ENCODE measurements around the gene LRRC49. TPM values are rescaled to one million over a fixed set of nuclear protein-coding genes. Genes with fewer than 3 reads are reported as not detected.

LRRC49 gene
- total and polyA plus RNA-seq, 2 of the 4 experiments (the other 2 are of a cell fraction) = 8.6 to 16.8 TPM

- Histone ChIP-seq H2BK120ac (ENCODE audit: low read depth, low read length) (no peak overlapping the region), H2AK5ac (ENCODE audit: low read depth, low read length) (no peak overlapping the region), H3K36me3 (ENCODE audit: control insufficient read depth, insufficient read depth, low read length) (no peaks in the 10 kb centered on the region), H3K4me1 (ENCODE audit: control insufficient read depth, insufficient read depth, low read length) (peaks cover 4% of the 10 kb centered on the region), H3K9me1 (ENCODE audit: insufficient read depth, low read length) (no peaks in the 10 kb centered on the region), H2BK20ac (ENCODE audit: low read depth, low read length) (no peak overlapping the region), H2AK9ac (replicated peaks; ENCODE audit: low read depth, low read length, poor library complexity) (no peak overlapping the region), H4K8ac (ENCODE audit: low read depth in 2 of 2, low read length in 2 of 2) (no peak overlapping the region), H4K20me1 (ENCODE audit: insufficient read depth, low read length) (no peaks in the 10 kb centered on the region), H3K4ac (ENCODE audit: low read depth, low read length) (no peak overlapping the region), H3K18ac (ENCODE audit: low read depth, low read length) (no peak overlapping the region), H3K9me3 (ENCODE audit: control insufficient read depth, insufficient read depth, low read length) (no peaks in the 10 kb centered on the region), H3K56ac (ENCODE audit: extremely low read depth, insufficient read depth, low read length) (no peak overlapping the region), H3K79me1 (ENCODE audit: low read depth in 1 of 2, low read length in 2 of 2) (no peaks in the 10 kb centered on the region; a peak in 1 of 4 replicates), H3K27ac (ENCODE audit: insufficient read depth, low read length) (no peak overlapping the region), H3K4me3 (ENCODE audit: insufficient read depth, low read depth, low read length) (no peak overlapping the region), H2BK15ac (ENCODE audit: low read depth, low read length) (no peak overlapping the region), H3K23ac (ENCODE audit: low read depth, low read length) (no peak overlapping the region), H2AFZ (replicated peaks; ENCODE audit: low read length, poor library complexity) (no peak overlapping the region), H3K4me2 (ENCODE audit: low read depth, low read length) (no peak overlapping the region), H4K91ac (ENCODE audit: insufficient read depth, low read depth, low read length) (no peak overlapping the region), H3K27me3 (ENCODE audit: control insufficient read depth, insufficient read depth, low read length) (no peaks in the 10 kb centered on the region), H4K5ac (ENCODE audit: low read depth, low read length) (no peak overlapping the region), H3K14ac (replicated peaks; ENCODE audit: low read depth, low read length) (no peak overlapping the region), H3K9ac (ENCODE audit: low read depth, low read length) (no peak overlapping the region), H2BK5ac (ENCODE audit: low read depth, low read length, poor library complexity, severe bottlenecking) (no peak overlapping the region)
- CTCF ChIA-PET = no interaction called here
- TF ChIP-seq BHLHE40 (IDR thresholded peaks at IDR 0.05; ENCODE audit: low read depth, low read length) (no peak), RFX5 (IDR thresholded peaks at IDR 0.05; ENCODE audit: low read depth, low read length) (no peak), POLR2A (IDR thresholded peaks at IDR 0.05; ENCODE audit: low read depth, low read length) (no peak)
- ATAC-seq (ENCODE audit: low read depth) (no peak), DNase-seq (no peak)
- BruUV-seq (replicated peaks) = no TSS peak
- dilution Hi-C loops (cut with HindIII; ENCODE audit: low sequenced_read_pairs, unreplicated experiment) (no loop called here), intact Hi-C loops (cut with micrococcal nuclease) (no loop called here), in situ Hi-C loops (cut with MboI; ENCODE audit: low sequenced_read_pairs) (no loop called here)
- POLR2A ChIA-PET (ENCODE audit: unreplicated experiment) = no interaction called here
Observed at GRCh38 chr15:71088155-71088554, 195.5 kb downstream of the LRRC49 start.

All from IMR-90 (cell line).